H7 (cell line): ENCODE data around the gene CBX7. TPM values are rescaled to one million over a fixed set of nuclear protein-coding genes. Genes with fewer than 3 reads are reported as not detected.

Source experiments
- DNase-seq: peaks from one replicate; pipeline ENCODE4 v3.0.0; 2012
- H3K27me3 ChIP-seq: 2 replicates; pipeline ENCODE4 v1.6.0; 2011; ENCODE audit warnings: mild to moderate bottlenecking, low read length; ENCODE audit not compliant: control insufficient read depth, insufficient read depth
- H3K36me3 ChIP-seq: replicated peaks from 2 replicates; pipeline ENCODE4 v1.5.1; 2011; ENCODE audit warnings: low read length; ENCODE audit not compliant: control insufficient read depth, insufficient read depth
- H3K4me3 ChIP-seq: 2 replicates; pipeline ENCODE4 v1.5.1; 2011; ENCODE audit warnings: low read depth, mild to moderate bottlenecking, control low read depth, low read length, moderate library complexity; ENCODE audit not compliant: insufficient read depth
- total RNA-seq: library from RNA; depleted of rRNA; stranded (reverse); fragments of >200 nt; shearing (Covaris generic); gene quantifications from 2 replicates; pipeline ENCODE4 v1.2.3, GENCODE V29; 2014; rRNA removed

The CBX7 gene
- 4.5 and 5.4 TPM in 2 replicates for total RNA-seq

DNA sequence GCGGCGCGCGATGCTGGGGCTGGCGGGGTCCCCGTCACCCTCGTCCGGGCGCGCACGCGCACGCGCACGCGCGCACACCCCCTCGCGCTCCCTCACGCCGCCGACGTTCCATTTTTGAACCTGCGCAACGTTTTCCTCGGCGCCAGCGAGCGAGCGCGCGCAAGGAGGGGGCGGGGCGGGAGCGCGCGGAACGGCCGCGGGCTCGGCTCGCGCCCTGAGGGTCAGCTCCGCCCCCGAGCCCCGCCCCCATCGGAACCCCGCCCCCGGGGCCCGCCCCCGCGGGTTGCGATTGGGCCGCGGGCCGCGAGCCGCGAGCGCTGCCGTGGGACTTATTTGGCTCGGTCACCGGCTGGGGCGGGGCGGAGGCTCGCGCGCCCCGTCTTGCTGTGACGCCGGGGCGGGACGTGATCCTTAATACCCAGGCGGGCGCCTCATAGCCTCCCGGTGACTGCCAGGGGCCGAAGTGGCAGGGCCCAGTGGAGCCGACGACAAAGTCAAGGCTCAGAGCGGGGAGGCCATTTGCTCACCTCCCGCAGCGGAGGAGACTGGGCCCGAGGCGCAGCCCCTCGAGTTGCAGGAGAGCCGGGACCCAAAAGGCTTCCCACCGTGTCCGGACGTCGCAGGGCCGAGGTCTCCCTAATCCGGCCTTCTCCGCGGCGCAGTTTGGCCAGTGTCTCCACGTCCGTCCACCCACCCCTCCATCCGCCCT is at the start of gene CBX7:
Gene CBX7, minus strand, starts transcription at position 170 of the 709 bp plus-strand sequence. CDS start 236 bp downstream, outside the sequence.
- H3K36me3 ChIP-seq = no peaks in the 10 kb centered on the region; the same call in 1 of the 2 replicates
- H3K4me3 ChIP-seq = peak within 1 kb of the TSS; percentile 74
- peaks cover 23% of the 10 kb centered on the region for H3K27me3 ChIP-seq
- peak; percentile 100 for DNase-seq

DNA sequence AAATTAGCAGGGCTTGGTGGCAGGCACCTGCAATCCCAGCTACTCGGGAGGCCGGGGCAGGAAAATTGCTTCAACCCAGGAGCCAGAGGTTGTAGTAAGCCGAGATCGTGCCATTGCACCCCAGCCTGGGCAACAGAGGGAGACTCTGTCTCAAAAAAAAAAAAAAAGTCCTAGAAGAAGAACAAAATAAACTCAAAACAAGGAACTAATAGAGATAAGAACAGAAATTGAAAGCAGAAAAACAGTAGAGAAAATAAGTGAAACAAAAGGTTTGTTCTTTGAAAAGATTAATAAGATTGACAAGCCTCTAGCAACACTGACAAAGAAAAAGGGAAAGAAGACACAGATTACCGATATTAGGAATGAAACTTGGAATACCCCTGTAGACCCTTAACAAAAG is 45.1 kb upstream of the CBX7 start:
- Histone ChIP-seq H3K27me3 (no peaks in the 10 kb centered on the region), H3K4me3 (no peak overlapping the region), H3K36me3 (no peaks in the 10 kb centered on the region)
- no peak for DNase-seq

- H3K27me3 ChIP-seq = no peaks in the 10 kb centered on the region
- no peak for DNase-seq
- no peaks in the 10 kb centered on the region for H3K36me3 ChIP-seq
These were observed 41.6 kb upstream of the CBX7 start for GRCh38 chr22:39194098-39194497.

DNA sequence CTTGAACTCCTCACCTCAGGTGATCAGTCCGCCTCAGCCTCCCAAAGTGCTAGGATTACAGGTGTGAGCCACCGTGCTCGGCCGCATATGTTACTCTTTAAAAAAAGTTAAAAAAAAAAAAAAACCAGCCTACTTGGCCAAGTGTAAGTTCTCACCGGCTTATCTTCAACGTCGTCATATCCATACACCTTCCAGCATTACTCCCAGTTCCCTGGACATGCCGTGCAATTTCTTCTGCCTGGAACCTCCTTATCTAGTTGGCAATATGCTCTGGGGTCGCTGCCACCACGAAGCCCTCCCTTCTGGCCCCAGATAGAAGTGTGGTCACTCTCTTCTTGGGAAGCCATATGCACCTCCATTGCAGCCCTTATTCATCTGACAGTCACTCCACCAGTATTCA is 36.3 kb upstream of the CBX7 start:
- no peak overlapping the region for H3K4me3 ChIP-seq
- no peaks in the 10 kb centered on the region for H3K27me3 ChIP-seq
- H3K36me3 ChIP-seq = peaks cover 2% of the 10 kb centered on the region; the same call in 1 of the 2 replicates
- DNase-seq = no peak

More at GRCh38 chr22:39194098-39194497, 41.6 kb upstream of the CBX7 start:
- no peak overlapping the region for H3K4me3 ChIP-seq

DNA sequence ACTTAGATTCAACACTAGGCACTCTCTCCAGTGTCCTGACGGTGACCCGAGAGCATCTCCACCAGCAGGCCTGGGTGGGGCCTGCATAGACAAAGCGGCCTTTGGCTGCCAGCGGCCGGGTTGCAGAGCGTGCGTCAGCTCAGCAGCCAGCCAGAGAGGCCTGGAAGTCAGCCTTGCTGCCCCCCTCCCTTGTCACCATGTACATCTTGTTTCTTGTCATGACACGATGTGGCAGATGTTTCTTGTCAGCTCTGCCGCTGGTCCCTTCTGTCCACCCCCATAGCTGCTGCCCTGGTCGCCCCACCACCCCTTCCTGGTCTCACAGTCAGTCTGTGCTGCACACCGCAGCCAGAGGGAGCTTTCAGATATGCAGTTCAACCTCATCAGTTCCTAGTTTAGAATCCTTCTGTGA is 33.1 kb upstream of the CBX7 start:
- no peak for DNase-seq
- peaks cover 2% of the 10 kb centered on the region; the same call in 1 of the 2 replicates for H3K36me3 ChIP-seq
- H3K4me3 ChIP-seq = no peak overlapping the region
- no peaks in the 10 kb centered on the region for H3K27me3 ChIP-seq

GRCh38 chr22:39184586-39185577 is 32.4 kb upstream of the CBX7 start:
- no peaks in the 10 kb centered on the region for H3K27me3 ChIP-seq
- no peak overlapping the region for H3K4me3 ChIP-seq
- DNase-seq = peak; percentile 10
- H3K36me3 ChIP-seq = peaks cover 2% of the 10 kb centered on the region; the same call in 1 of the 2 replicates

DNA sequence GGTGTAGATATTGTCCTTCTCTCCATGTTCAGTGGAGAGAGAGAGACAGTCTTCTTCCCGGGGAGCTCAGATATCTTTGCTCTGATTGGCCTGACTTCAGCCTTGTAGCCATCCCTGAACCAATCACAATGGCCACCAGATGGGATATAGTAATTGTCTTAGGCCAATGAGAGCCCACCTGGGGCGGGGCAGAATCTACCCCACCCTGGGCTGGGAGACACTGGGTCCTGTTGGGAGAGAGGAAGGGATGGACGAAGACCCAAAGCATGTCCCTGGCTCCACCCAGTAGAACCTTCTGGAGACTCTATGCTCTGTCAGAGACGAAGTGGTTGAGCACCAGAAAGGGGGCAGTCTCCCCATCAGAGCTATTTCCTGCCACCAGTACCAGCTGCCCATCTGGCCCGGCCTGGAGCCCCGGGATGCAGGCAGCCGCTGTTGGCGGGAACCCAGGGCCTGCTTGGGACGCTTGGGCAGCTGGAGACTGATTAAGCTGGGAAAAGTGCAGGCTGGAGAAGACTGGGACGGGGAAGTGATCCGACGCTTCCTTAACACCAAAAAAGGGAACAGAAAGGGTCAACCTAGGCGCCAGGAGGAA is 31.6 kb upstream of the CBX7 start:
- peaks cover 2% of the 10 kb centered on the region; the same call in 1 of the 2 replicates for H3K36me3 ChIP-seq
- no peak overlapping the region for H3K4me3 ChIP-seq
- no peaks in the 10 kb centered on the region for H3K27me3 ChIP-seq
- peak; percentile 81 for DNase-seq

DNA sequence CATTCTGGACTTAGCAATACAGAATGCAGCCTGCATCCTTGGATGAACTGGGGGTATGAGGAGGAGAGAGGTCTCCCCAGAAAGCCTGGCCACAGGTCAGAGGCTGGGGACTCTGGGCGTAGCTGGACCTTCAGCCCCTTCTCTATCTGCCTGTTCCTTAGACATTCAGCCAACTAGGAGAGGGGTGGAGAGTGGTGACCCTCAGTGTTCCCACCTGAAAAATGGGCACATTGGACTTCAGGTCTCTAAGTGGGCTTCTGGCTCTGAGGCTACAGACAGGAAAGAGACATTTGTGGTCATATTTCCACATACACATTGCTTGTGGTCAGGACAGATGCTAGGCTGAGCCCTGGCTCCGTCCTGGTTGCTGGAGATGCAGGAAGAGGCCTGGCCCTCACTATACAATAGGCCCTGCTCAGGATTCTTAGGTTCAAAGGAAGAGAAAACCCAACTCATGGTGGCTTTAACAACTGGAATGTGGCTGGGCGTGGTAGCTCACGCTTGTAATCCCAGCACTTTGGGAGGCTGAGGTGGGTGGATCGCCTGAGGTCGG is 30.1 kb upstream of the CBX7 start:
- Histone ChIP-seq H3K36me3 (peaks cover 2% of the 10 kb centered on the region; the same call in 1 of the 2 replicates), H3K27me3 (no peaks in the 10 kb centered on the region), H3K4me3 (no peak overlapping the region)
- DNase-seq = no peak

- no peak for DNase-seq
- H3K27me3 ChIP-seq = no peaks in the 10 kb centered on the region
- H3K36me3 ChIP-seq = 0 out of 2 replicates have a peak, but pooled peaks cover 2% of the 10 kb centered on the region
- no peak overlapping the region for H3K4me3 ChIP-seq
These were observed 29.3 kb upstream of the CBX7 start for GRCh38 chr22:39181778-39182177.

- no peaks in the 10 kb centered on the region for H3K36me3 ChIP-seq
- H3K4me3 ChIP-seq = no peak overlapping the region
These were observed 28.9 kb upstream of the CBX7 start for GRCh38 chr22:39181356-39181755.

DNA sequence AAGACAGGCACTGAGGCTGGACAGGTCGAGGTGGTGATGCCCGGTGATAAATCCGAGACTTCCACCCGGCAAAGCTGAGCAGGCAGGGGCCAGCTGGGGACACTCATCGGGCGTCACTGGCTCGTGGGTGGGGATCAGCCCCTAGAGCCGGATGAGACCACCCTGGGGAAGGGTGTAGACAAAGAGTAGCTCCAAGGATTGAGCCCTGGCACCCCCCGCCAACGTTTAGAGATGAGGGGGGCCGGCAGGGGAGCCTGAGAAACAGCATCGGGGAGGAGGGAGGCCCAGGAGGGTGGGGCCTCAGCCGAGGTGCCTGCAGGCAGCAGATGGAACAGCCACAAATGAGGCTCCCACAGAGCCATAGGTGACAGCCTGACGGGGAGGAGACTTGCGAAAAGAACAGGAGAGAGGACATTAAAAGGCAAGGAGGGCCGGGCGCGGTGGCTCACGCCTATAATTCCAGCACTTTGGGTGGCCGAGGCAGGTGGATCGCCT is 27.4 kb upstream of the CBX7 start:
- Histone ChIP-seq H3K36me3 (no peaks in the 10 kb centered on the region), H3K4me3 (no peak overlapping the region), H3K27me3 (no peaks in the 10 kb centered on the region)
- DNase-seq = peak; percentile 78

More at GRCh38 chr22:39181356-39181755, 28.9 kb upstream of the CBX7 start:
- no peak for DNase-seq
- no peaks in the 10 kb centered on the region for H3K27me3 ChIP-seq

DNA sequence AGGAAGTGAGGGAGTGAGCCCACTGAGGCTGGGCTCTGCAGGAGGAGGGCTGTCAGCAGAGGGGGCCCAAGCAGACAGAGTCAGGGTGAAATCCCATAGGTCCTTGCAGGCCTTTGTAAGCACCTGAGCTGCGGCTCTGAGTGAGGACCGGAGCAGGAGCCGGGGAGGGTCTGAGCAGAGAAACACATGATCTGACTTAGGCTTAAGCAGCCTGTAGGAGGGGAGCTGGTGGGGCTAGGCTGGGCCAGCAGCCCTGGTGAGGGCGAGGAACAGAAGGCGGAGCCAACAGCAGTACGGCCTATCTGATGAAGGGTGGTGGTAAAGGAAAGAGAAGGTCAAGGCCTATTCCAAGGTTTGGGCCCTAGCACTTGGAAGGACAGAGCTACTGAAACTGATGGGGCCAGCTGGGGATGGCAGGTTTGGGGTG is 26.9 kb upstream of the CBX7 start:
- H3K4me3 ChIP-seq = no peak overlapping the region
- no peaks in the 10 kb centered on the region for H3K27me3 ChIP-seq
- DNase-seq = peak; percentile 84
- H3K36me3 ChIP-seq = no peaks in the 10 kb centered on the region

- DNase-seq = no peak
- Histone ChIP-seq H3K36me3 (no peaks in the 10 kb centered on the region), H3K4me3 (no peak overlapping the region), H3K27me3 (no peaks in the 10 kb centered on the region)
These were observed 26.0 kb upstream of the CBX7 start for GRCh38 chr22:39178206-39179111.
